H1 (cell line): ENCODE measurements around the gene TMED4. TPM values are rescaled to one million over a fixed set of nuclear protein-coding genes. Genes with fewer than 3 reads are reported as not detected.

Source experiments
- CTCF ChIA-PET: fragments of 300-600 bp; sonication (Branson Sonifier 250); formaldehyde crosslinking; loops from one replicate; lab custom pipeline; 2021; ENCODE audit not compliant: partially characterized antibody; lab: Charles Lee
- POLR2A ChIA-PET: fragments of 300-600 bp; sonication (Branson Sonifier 250); formaldehyde crosslinking; loops from one replicate; lab custom pipeline; 2021; ENCODE audit warnings: inconsistent platforms; ENCODE audit not compliant: partially characterized antibody; lab: Charles Lee
- DNase-seq, 2 experiments: peaks; one replicate each; pipeline versions ENCODE4 v3.0.0 to v3.0.0-alpha.2; 2010 to 2022; ENCODE audit warnings: low spot score in 2 of 2, low read depth in 1 of 2, mixed read lengths in 1 of 2
- FAIRE-seq: peaks from 2 replicates; lab custom pipeline; 2011; peaks lifted over from hg19 to GRCh38; lab: Jason Lieb, UNC
- H2AFZ ChIP-seq: 2 replicates; pipeline ENCODE4 v1.8.1; 2012; ENCODE audit warnings: low read length, inconsistent platforms
- H2AK5ac ChIP-seq: 2 replicates; pipeline ENCODE4 v1.6.1; 2013; ENCODE audit warnings: low read depth, low read length
- H2BK120ac ChIP-seq: replicated peaks from 2 replicates; pipeline ENCODE3; 2013; ENCODE audit warnings: low read depth, low read length, inconsistent platforms
- H2BK12ac ChIP-seq: 2 replicates; pipeline ENCODE4 v1.6.1; 2013; ENCODE audit warnings: low read depth, low read length
- H2BK15ac ChIP-seq: 2 replicates; pipeline ENCODE4 v1.6.1; 2013; ENCODE audit warnings: low read length
- H2BK20ac ChIP-seq: 2 replicates; pipeline ENCODE4 v1.6.1; 2013; ENCODE audit warnings: low read length
- H2BK5ac ChIP-seq: 2 replicates; pipeline ENCODE4 v1.6.1; 2013; ENCODE audit warnings: low read depth, low read length
- H3K14ac ChIP-seq: 2 replicates; pipeline ENCODE4 v1.6.1; 2013; ENCODE audit warnings: inconsistent platforms; ENCODE audit not compliant: insufficient read length
- H3K18ac ChIP-seq: 2 replicates; pipeline ENCODE4 v1.6.1; 2013; ENCODE audit warnings: low read length; ENCODE audit errors: extremely low read depth
- H3K23ac ChIP-seq: 2 replicates; pipeline ENCODE4 v1.6.1; 2013; ENCODE audit warnings: inconsistent platforms; ENCODE audit not compliant: insufficient read length
- H3K23me2 ChIP-seq: 2 replicates; pipeline ENCODE4 v1.6.1; 2013; ENCODE audit warnings: low read depth, low read length
- H3K27ac ChIP-seq: 2 replicates; pipeline ENCODE4 v1.6.1; 2011; ENCODE audit warnings: low read depth, low read length, inconsistent platforms
- H3K27me3 ChIP-seq, 4 experiments: replicated peaks in 1 of 4; 1 replicate in 1 of 4; 2 replicates in 3 of 4; pipeline versions ENCODE4 v1.6.1 to v1.8.1; 2011 to 2013; ENCODE audit warnings: low read length in 3 of 4, mild to moderate bottlenecking in 3 of 4, inconsistent platforms in 2 of 4, mixed read lengths in 2 of 4, moderate library complexity in 1 of 4; ENCODE audit not compliant: control insufficient read depth in 3 of 4, insufficient read depth in 3 of 4; ENCODE audit errors: extremely low read depth in 1 of 4
- H3K36me3 ChIP-seq, 4 experiments: 2 replicates each; pipeline versions ENCODE4 v1.6.1 to v1.8.1; 2011 to 2013; ENCODE audit warnings: mild to moderate bottlenecking in 4 of 4, low read length in 3 of 4, moderate library complexity in 2 of 4, control low read depth in 1 of 4, inconsistent platforms in 1 of 4; ENCODE audit not compliant: insufficient read depth in 4 of 4, control insufficient read depth in 2 of 4
- H3K4ac ChIP-seq: replicated peaks from 2 replicates; pipeline ENCODE3; 2013; ENCODE audit warnings: low read length, low read depth, mixed read lengths, inconsistent platforms; ENCODE audit not compliant: insufficient read length
- H3K4me1 ChIP-seq, 4 experiments: replicated peaks in 1 of 4; 1 replicate in 1 of 4; 2 replicates in 3 of 4; pipeline versions ENCODE4 v1.6.1 to v1.8.1; 2011 to 2013; ENCODE audit warnings: low read length in 3 of 4, inconsistent platforms in 2 of 4, mixed read lengths in 1 of 4; ENCODE audit not compliant: insufficient read depth in 4 of 4, control insufficient read depth in 3 of 4
- H3K4me2 ChIP-seq, 2 experiments: 2 replicates each; pipeline versions ENCODE4 v1.6.1 to v1.8.1; 2011 to 2013; ENCODE audit warnings: low read depth in 2 of 2, low read length in 2 of 2, control low read depth in 1 of 2, inconsistent platforms in 1 of 2, mild to moderate bottlenecking in 1 of 2; ENCODE audit not compliant: insufficient read depth in 1 of 2
- H3K4me3 ChIP-seq, 4 experiments: fragments of 200-600, 300-600 bp in 1 of 4; sonication (generic), shearing (Covaris generic), sonication (Bioruptor Twin) in 1 of 4; 2 replicates each; pipeline versions ENCODE4 v1.5.1 to v1.8.1; 2011 to 2016; ENCODE audit warnings: low read length in 4 of 4, low read depth in 3 of 4, control low read depth in 2 of 4, inconsistent platforms in 2 of 4, mild to moderate bottlenecking in 2 of 4, mixed read lengths in 1 of 4, moderate library complexity in 1 of 4; ENCODE audit not compliant: insufficient read depth in 2 of 4; ENCODE audit errors: extremely low read depth in 1 of 4
- H3K56ac ChIP-seq: replicated peaks from 2 replicates; pipeline ENCODE3; 2013; ENCODE audit warnings: low read depth, mild to moderate bottlenecking, mixed read lengths, low read length, inconsistent platforms; ENCODE audit not compliant: insufficient read length
- H3K79me1 ChIP-seq: 2 replicates; pipeline ENCODE4 v1.6.1; 2013; ENCODE audit warnings: low read depth, low read length, control low read depth
- H3K79me2 ChIP-seq, 2 experiments: 2 replicates each; pipeline versions ENCODE4 v1.6.1 to v1.8.1; 2012 to 2013; ENCODE audit warnings: low read length in 2 of 2, mild to moderate bottlenecking in 2 of 2, inconsistent platforms in 1 of 2; ENCODE audit not compliant: insufficient read depth in 2 of 2, control insufficient read depth in 1 of 2
- H3K9ac ChIP-seq, 4 experiments: replicated peaks in 1 of 4; 1 replicate in 1 of 4; 2 replicates in 3 of 4; pipeline versions ENCODE4 v1.6.1 to v1.8.1; 2011 to 2013; ENCODE audit warnings: low read depth in 3 of 4, low read length in 3 of 4, control low read depth in 2 of 4, mild to moderate bottlenecking in 2 of 4, moderate library complexity in 2 of 4, inconsistent platforms in 1 of 4; ENCODE audit errors: extremely low read depth in 1 of 4
- H3K9me3 ChIP-seq, 2 experiments: 2 replicates each; pipeline versions ENCODE4 v1.6.1 to v1.8.1; 2012 to 2013; ENCODE audit warnings: mild to moderate bottlenecking in 2 of 2, moderate library complexity in 2 of 2, control low read depth in 1 of 2, inconsistent platforms in 1 of 2, low read depth in 1 of 2, low read length in 1 of 2, mixed read lengths in 1 of 2; ENCODE audit not compliant: insufficient read depth in 2 of 2
- H4K20me1 ChIP-seq, 2 experiments: replicated peaks in 1 of 2; 2 replicates each; pipeline versions ENCODE3 to v1.8.1; 2011 to 2013; ENCODE audit warnings: inconsistent platforms in 2 of 2, low read length in 2 of 2, mild to moderate bottlenecking in 1 of 2; ENCODE audit not compliant: insufficient read depth in 2 of 2, control insufficient read depth in 1 of 2
- H4K5ac ChIP-seq: 2 replicates; pipeline ENCODE4 v1.6.1; 2013; ENCODE audit warnings: low read length, low read depth, mixed read lengths, inconsistent platforms; ENCODE audit not compliant: insufficient read length
- H4K8ac ChIP-seq: 2 replicates; pipeline ENCODE4 v1.8.0; 2013; ENCODE audit warnings: mild to moderate bottlenecking, moderate library complexity, low read length, inconsistent platforms; ENCODE audit not compliant: insufficient read depth; ENCODE audit errors: extremely low read depth
- H4K91ac ChIP-seq: replicated peaks from 2 replicates; pipeline ENCODE3; 2013; ENCODE audit warnings: low read length, mixed read lengths, inconsistent platforms; ENCODE audit not compliant: insufficient read length
- CBX8 ChIP-seq: fragments of 300-800, 300-1000 bp; sonication (generic); IDR thresholded peaks from 2 replicates; pipeline ENCODE4 v1.7.1; 2016; ENCODE audit warnings: low read depth, low read length, borderline replicate concordance
- CTBP2 ChIP-seq: IDR thresholded peaks from 2 replicates; pipeline ENCODE4 v1.7.0; 2011; ENCODE audit warnings: borderline replicate concordance, mild to moderate bottlenecking, moderate library complexity, mixed read lengths, low read length; ENCODE audit not compliant: insufficient read depth, insufficient read length
- EP300 ChIP-seq, 2 experiments: IDR thresholded peaks; 1 replicate in 1 of 2; 2 replicates in 1 of 2; pipeline ENCODE4 v1.6.1; 2011 to 2012; ENCODE audit warnings: low read depth in 2 of 2, low read length in 2 of 2, mild to moderate bottlenecking in 2 of 2, borderline replicate concordance in 1 of 2, inconsistent platforms in 1 of 2, moderate library complexity in 1 of 2
- KDM5A ChIP-seq: fragments of 200-600 bp; IDR thresholded peaks from 2 replicates; pipeline ENCODE4 v1.7.1; 2012; ENCODE audit warnings: mild to moderate bottlenecking, low read length, inconsistent platforms, mixed read lengths
- NANOG ChIP-seq: IDR thresholded peaks from 2 replicates; pipeline ENCODE4 v1.6.1; 2011; ENCODE audit warnings: low read length, low read depth, mild to moderate bottlenecking, inconsistent platforms; ENCODE audit not compliant: insufficient read depth, poor library complexity, severe bottlenecking
- RAD21 ChIP-seq, 2 experiments: IDR thresholded peaks in 1 of 2; conservative IDR thresholded peaks in 1 of 2; 2 replicates each; pipeline ENCODE4 v1.6.1; 2011; ENCODE audit warnings: low read depth in 2 of 2, low read length in 2 of 2, improper control_type of control experiment in 1 of 2, inconsistent platforms in 1 of 2, mild to moderate bottlenecking in 1 of 2, moderate library complexity in 1 of 2
- RBBP5 ChIP-seq: IDR thresholded peaks from 2 replicates; pipeline ENCODE4 v1.7.1; 2012; ENCODE audit warnings: low read depth, mild to moderate bottlenecking, inconsistent platforms, low read length, moderate library complexity, borderline replicate concordance
- ZNF274 ChIP-seq: IDR thresholded peaks from 2 replicates; pipeline ENCODE4 v1.7.0; 2012; ENCODE audit warnings: low read length, borderline replicate concordance; ENCODE audit errors: extremely low read depth
- WGBS, 2 experiments: shearing (Covaris generic) in 1 of 2; methylation state at CpG; one replicate each; pipeline versions ENCODE4 v1.1.6 to v1.1.7; 2013 to 2015; ENCODE audit warnings: low lambda C conversion rate in 2 of 2, mixed read lengths in 2 of 2, inconsistent platforms in 1 of 2, low coverage in 1 of 2, missing lambda C conversion rate in 1 of 2; ENCODE audit not compliant: insufficient replicate concordance in 2 of 2, insufficient coverage in 1 of 2, insufficient read length in 1 of 2; ENCODE audit errors: extremely low coverage in 1 of 2, missing lambda C conversion rate in 1 of 2; 5-methylcytosine and 5-hydroxymethylcytosine counted together
- polyA plus RNA-seq, 7 experiments: library from polyadenylated mRNA; depleted of rRNA in 3 of 7; stranded (reverse) in 5 of 7; unstranded in 2 of 7; fragments of >200 nt in 5 of 7; fragments of 200-250 nt in 2 of 7; gene quantifications; 1 replicate in 5 of 7; 2 replicates in 1 of 7; 4 replicates in 1 of 7; pipeline versions ENCODE4 v1.2.1 to v1.2.3, GENCODE V29; 2011 to 2013; ENCODE audit warnings: missing spikeins in 2 of 7, mixed read lengths in 2 of 7
- total RNA-seq: library from RNA; stranded (reverse); fragmentation: NEBNext Ultra II Directional; extraction: Animal tissue kit (Norgen Biotek cat#: 25700); gene quantifications from 2 replicates; pipeline ENCODE4 v1.2.1, GENCODE V29; 2021
- TF ChIP-seq, protein P1 (sequence below), 3 experiments: IDR thresholded peaks; 1 replicate in 2 of 3; 2 replicates in 1 of 3; pipeline versions ENCODE4 v1.5.1 to v1.6.1; 2011; ENCODE audit warnings: low read length in 3 of 3, mild to moderate bottlenecking in 3 of 3, inconsistent platforms in 2 of 3, low read depth in 1 of 3, moderate library complexity in 1 of 3; ENCODE audit not compliant: insufficient read depth in 1 of 3; ENCODE audit errors: control extremely low read depth in 1 of 3

TMED4 gene
- total and polyA plus RNA-seq, 2 of the 8 experiments (the other 6 are each of a cell fraction or from before 2014, with no cell fraction given): 44.9 to 76.7 TPM

DNA sequence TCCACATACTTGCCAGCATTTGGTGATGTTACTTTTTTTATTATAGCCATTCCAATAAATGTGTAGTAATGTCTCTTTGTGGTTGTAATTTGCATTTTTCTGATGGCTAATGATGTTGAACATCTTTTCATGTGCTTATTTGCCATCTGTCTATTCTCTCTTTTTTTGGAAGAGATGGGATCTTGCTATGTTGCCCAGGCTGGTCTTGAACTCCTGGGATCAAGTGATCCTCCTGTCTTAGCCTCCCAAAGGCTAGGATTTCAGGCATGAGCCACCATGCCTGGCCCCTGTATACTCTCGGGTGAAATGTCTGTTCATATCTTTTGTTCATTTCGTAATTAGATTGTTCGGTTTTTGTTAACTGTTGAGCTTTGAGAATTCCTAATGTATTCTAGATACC is 27.8 kb upstream of the TMED4 start:
- Histone ChIP-seq H2AFZ (no peak overlapping the region), H2BK5ac (no peak overlapping the region), H4K8ac (no peak overlapping the region), H2BK120ac (no peak overlapping the region), H4K5ac (no peak overlapping the region), H3K36me3 (no peaks in the 10 kb centered on the region), H3K23me2 (peaks cover 7% of the 10 kb centered on the region), H3K27me3 (no peaks in the 10 kb centered on the region), H3K9ac (no peak overlapping the region), H3K4me1 (peaks cover 0 to 7% (median 1%) of the 10 kb centered on the region in 4 experiments; a peak in 2 of 7 replicates), H3K56ac (no peak overlapping the region), H3K9me3 (no peaks in the 10 kb centered on the region), H3K4me3 (no peak overlapping the region), H2BK12ac (no peak overlapping the region), H4K91ac (no peak overlapping the region), H3K79me1 (no peaks in the 10 kb centered on the region; the same call in 1 of the 2 replicates), H2AK5ac (no peak overlapping the region), H3K4ac (no peak overlapping the region), H3K18ac (no peak overlapping the region), H2BK20ac (no peak overlapping the region), H3K4me2 (no peak overlapping the region), H2BK15ac (no peak overlapping the region), H3K27ac (no peak overlapping the region), H3K79me2 (peaks cover 6 to 73% of the 10 kb centered on the region in 2 experiments), H3K14ac (no peak overlapping the region), H3K23ac (no peak overlapping the region), H4K20me1 (peaks cover 0 to 6% of the 10 kb centered on the region in 2 experiments)
- no peak for FAIRE-seq
- POLR2A ChIA-PET: interaction anchor here (0.7 to 1.4 kb wide), 2 partner anchors 21 to 37 kb away, joined by 3 to 5 read pairs; no protein-coding TSS in a partner anchor
- WGBS, 2 experiments: 100% methylated on average over 3 of the region's 3 CpGs; no CpG with 5 or more reads in 1 of the 2 experiments
- no peak for DNase-seq
- CTCF ChIA-PET: no interaction called here
- TF ChIP-seq NANOG: no peak
- TF ChIP-seq CBX8: no peak
- no peak for TF ChIP-seq EP300 (IDR thresholded peaks at IDR 0.05; ENCODE audit: borderline replicate concordance in 1 of 2, low read depth in 2 of 2, low read length in 2 of 2)
- TF ChIP-seq RAD21 (IDR thresholded peaks at IDR 0.05 in 1 of 2, conservative IDR thresholded peaks at IDR 0.05 in 1 of 2; ENCODE audit: low read depth in 2 of 2, low read length in 2 of 2): no peak
- TF ChIP-seq RBBP5: no peak
- TF ChIP-seq KDM5A: no peak
- TF ChIP-seq CTBP2: no peak
- no peak for TF ChIP-seq ZNF274
- TF ChIP-seq, protein P1, sequence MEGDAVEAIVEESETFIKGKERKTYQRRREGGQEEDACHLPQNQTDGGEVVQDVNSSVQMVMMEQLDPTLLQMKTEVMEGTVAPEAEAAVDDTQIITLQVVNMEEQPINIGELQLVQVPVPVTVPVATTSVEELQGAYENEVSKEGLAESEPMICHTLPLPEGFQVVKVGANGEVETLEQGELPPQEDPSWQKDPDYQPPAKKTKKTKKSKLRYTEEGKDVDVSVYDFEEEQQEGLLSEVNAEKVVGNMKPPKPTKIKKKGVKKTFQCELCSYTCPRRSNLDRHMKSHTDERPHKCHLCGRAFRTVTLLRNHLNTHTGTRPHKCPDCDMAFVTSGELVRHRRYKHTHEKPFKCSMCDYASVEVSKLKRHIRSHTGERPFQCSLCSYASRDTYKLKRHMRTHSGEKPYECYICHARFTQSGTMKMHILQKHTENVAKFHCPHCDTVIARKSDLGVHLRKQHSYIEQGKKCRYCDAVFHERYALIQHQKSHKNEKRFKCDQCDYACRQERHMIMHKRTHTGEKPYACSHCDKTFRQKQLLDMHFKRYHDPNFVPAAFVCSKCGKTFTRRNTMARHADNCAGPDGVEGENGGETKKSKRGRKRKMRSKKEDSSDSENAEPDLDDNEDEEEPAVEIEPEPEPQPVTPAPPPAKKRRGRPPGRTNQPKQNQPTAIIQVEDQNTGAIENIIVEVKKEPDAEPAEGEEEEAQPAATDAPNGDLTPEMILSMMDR (IDR thresholded peaks at IDR 0.05; ENCODE audit: control extremely low read depth in 1 of 3, insufficient read depth in 1 of 3, low read depth in 1 of 3, low read length in 3 of 3): no peak
